ENCODE measurements around the gene OXCT1. TPM values are rescaled to one million over a fixed set of nuclear protein-coding genes. Genes with fewer than 3 reads are reported as not detected.

OXCT1 gene
- total and polyA plus RNA-seq, 2 of the 8 experiments (the other 6 are each of a cell fraction or from before 2014, with no cell fraction given): 10.1 to 28.2 TPM

GRCh38 chr5:41844502-41844901 lies 25.7 kb downstream of the OXCT1 start (continued):
- TF ChIP-seq SAP30 (IDR thresholded peaks at IDR 0.05; ENCODE audit: insufficient read depth, insufficient replicate concordance, low read length) (no peak), EP300 (IDR thresholded peaks at IDR 0.05; ENCODE audit: borderline replicate concordance in 1 of 2, low read depth in 2 of 2, low read length in 2 of 2) (no peak), BACH1 (IDR thresholded peaks at IDR 0.05; ENCODE audit: low read length) (no peak), CHD7 (IDR thresholded peaks at IDR 0.05; ENCODE audit: insufficient replicate concordance, low read length) (no peak), ATF2 (IDR thresholded peaks at IDR 0.05; ENCODE audit: low read length) (no peak), BCL11A (IDR thresholded peaks at IDR 0.05; ENCODE audit: low read depth in 2 of 2, low read length in 2 of 2) (no peak)

Data from H1 (cell line).